GM19455 (cell line): ENCODE measurements around the gene NRP1.

Source experiments
- ATAC-seq: cut with Tn5 transposase; IDR thresholded peaks from one replicate; pipeline ENCODE4 v1.9.1; 2021; ENCODE audit not compliant: unreplicated experiment

The NRP1 gene

GRCh38 chr10:33192190-33192589, 142.3 kb downstream of the NRP1 start:
- ATAC-seq: no peak

DNA sequence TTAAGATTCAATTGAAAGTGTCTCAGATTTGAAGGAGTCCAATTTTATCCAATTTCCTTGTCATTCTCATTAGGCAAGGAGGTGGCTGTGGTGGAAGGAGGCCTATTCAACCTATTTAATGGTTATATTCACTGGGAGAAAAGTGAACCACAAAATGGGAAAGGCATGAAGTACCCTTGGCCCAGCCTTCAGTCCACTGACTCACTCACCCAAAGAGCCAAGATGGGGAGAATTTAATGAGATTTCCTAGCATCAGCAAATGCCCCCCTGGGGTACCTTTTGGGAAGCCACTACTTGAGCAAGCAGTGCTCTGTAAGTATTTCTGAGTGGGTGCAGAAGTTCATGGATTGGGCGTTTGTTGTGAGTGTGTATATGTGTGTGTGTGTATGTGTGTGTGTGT, 144.1 kb downstream of the NRP1 start:
- no peak for ATAC-seq

DNA sequence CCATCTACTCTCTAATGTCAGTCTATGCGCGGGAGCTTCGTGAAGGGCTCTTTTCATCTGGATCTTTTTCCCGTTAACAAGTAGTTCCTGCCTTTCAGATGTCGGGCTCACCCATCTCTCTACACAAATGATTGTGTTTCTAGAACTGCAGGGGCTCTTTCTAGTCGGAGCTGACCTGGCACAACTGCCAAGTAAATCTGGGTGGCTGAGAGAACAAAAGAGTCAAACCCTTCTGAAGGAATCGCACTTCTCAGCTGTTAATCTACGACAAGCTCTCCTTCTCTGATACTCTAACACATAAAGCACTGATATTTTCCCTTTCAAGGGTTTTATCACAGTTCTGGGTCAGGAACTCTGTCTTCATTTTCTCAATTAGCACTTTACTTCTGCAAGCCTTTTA, 144.7 kb downstream of the NRP1 start:
- ATAC-seq: no peak

- ATAC-seq: no peak
Observed at GRCh38 chr10:33189363-33189762, 145.1 kb downstream of the NRP1 start.

DNA sequence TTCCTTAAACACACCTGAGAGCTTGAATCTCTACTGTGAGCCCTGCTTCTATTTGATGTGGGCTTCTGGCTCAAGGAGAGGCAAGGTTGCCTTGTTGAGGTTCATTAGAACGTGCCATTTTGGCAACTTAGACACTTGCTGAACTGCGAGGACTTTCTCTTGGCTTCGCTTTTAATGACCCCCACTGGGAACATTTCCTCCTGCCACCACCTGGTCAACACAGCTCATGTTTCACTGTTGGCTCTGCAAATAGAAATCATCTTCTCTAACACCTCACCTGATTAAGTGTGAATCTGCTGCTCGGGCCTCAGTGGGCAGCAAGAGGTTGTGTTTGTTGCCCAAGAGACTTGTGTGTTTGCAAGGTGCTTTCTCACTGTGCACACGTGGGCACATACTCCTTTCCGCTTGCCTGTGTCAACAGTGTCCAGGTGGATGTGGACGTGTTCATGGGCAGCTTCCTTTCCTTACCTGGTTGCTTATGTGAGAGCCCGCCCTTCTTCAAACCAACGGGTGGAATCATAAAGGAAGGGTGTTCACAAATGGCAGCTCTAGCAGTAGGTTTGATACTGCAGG, 147.0 kb downstream of the NRP1 start:
- no peak for ATAC-seq

DNA sequence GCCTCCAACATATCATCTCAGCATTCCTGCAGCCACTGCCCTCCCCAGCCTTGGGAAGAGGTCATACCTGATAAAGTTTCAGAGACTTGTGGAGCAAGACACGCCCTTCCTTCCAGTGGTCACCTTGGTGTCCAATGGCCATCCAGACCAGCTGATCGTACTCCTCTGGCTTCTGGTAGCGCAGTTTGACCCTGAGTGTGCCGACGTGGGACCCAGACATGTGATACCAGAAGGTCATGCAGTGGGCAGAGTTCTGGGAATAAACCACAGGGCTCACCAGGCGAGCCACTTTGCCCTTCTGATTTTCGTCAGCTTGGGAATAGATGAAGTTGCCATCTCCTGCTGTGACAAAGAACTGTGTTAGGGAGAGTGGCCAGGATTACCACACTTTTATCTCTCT, 148.3 kb downstream of the NRP1 start:
- no peak for ATAC-seq

DNA sequence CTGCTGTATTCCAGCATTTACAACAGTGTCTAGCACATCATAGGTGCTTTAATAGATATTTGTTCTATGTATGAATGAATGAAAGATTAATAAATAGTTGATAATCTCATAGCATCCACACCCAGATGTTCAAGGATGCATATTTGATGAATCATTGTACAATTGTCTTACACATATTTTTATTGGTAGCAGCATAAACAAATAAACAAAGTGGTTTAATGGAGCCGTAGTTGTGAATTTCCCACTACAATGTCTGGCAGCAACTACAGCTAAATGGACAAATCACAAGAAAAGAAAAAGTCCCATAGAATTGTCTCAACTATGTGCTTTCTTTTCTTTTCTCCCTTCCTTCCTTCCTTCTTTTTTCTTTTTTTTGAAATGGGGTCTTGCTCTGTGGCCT, 150.8 kb downstream of the NRP1 start:
- ATAC-seq: no peak

- ATAC-seq: no peak
Observed at GRCh38 chr10:33180921-33181320, 153.5 kb downstream of the NRP1 start.

DNA sequence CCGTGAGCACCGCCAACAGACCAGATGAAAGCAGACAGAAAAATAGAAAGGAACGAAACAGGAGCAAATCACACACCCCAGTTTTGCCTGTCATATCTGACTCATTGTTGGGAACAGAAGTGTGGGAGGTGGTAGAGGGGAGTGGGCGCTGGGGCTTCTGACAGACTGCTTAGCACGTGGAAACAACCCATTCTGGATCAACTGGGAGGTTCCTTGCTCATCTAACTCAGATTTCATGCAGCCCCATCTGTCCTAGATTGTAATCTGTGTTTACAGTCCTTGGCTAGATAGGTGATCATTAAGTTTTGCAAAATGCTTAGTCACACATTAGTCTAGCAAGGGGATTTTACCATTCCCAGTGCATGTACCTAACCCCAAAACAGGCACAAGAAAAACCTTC, 154.1 kb downstream of the NRP1 start:
- ATAC-seq: no peak

DNA sequence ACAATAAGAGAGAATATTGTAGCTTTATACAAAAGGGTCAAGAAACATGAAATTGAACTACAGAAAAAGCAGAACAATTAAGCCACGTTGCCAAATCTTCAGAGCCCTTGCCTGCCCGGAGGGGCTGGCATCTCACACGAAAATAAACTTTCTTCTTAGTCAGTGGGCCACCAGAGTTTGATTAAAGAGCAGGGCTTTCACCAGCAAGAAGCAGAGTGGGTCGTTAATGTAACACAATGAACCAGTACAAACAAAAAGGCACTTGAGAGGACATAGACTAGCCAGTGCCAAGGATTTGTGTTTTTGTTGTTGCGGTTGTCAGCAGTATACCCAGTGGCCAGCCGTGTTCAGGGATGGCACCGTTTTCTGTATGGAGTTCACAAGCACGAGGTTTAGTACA, 155.4 kb downstream of the NRP1 start:
- ATAC-seq: no peak

DNA sequence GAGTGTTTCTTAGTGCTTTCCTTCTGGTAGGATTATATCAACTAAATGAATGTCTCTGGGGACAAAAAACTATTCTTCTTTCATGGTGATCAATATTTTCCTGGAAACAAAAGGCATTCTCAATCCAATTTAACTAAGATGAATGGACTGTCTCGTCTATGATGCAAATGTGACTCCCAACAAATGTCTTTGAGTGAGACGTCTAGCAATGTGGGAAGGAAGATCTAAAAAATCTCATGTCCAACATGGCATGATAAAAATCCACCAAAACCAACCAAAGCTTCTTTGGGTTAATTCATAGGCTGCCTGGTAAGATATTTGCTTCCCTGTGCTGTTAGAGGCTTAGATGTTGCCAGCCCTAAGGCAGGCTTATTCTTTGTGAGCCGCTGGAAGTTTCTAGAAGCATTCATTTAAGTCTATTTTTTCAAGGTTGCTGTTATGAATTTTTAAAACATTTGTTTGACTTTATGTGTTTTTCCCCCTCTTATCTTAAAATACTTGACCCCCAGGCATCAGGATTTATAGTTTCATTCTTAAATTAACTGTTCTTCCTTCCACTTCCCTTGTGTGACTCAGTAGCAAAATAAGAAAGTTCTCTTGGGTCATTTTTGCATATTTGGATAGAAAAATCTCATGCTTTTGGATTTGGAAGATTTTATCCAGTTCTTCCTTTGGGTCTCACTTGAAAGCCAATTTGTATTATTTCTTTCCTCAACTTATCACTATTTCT, 156.3 kb downstream of the NRP1 start:
- no peak for ATAC-seq

DNA sequence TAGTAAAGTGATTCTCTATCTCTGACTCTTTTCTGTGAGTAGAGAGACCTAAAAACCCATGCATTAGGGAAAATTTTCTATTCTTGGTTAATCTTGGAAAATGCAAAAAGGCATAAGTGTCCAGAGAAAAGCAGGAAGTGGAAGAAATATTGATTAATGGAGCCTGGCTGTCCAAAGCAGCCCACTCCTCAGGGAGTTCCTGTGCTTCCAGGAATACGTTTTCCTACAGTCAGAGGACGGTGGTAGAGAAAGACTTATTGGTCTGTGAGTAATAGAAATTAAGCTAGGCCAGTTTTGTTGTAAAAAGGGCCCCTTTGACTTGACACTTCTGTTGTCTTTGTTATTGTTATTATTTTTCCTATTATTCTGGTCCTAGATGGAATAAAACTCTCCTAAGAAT, 157.8 kb downstream of the NRP1 start:
- ATAC-seq: no peak

DNA sequence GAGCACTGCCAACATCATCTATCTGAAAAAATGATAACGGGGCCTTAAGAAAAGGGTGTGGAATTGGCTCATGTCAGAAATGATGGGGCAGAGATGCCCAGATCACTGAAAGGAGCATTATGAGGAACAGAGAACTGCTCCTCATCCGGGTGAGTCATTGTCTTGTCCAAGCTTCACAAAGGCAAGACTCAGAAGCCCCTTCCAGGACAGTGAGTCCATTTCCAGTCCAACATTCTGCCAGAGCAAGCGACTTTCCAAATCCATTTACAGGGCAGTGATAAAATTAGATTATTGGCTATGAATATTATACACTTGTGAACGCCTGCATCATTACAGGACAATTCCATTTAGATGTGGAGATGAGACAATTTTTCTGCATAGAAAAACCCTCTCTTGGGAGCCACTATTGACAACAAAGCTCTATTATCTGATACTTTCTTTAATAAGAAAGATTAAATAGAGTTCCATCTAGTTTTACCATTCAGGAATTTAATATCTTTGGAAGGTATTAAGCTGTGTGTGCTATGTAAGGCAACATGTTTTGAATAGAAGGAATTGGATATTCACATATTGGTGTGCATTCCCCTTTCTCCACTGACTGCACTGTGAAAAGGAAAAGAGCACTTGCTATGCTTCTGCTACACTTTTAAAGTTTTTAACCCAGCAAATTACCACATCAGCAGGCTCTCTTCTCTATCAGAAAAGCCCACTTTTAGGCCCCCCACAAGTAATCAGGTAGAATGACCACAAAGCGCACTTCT, 159.6 kb downstream of the NRP1 start:
- ATAC-seq: no peak

- no peak for ATAC-seq
Observed at GRCh38 chr10:33165911-33166310, 168.6 kb downstream of the NRP1 start.

GRCh38 chr10:33164060-33164709, 170.3 kb downstream of the NRP1 start:
- no peak for ATAC-seq

- ATAC-seq: no peak
Observed at GRCh38 chr10:33162248-33162575, 172.3 kb downstream of the NRP1 start.

DNA sequence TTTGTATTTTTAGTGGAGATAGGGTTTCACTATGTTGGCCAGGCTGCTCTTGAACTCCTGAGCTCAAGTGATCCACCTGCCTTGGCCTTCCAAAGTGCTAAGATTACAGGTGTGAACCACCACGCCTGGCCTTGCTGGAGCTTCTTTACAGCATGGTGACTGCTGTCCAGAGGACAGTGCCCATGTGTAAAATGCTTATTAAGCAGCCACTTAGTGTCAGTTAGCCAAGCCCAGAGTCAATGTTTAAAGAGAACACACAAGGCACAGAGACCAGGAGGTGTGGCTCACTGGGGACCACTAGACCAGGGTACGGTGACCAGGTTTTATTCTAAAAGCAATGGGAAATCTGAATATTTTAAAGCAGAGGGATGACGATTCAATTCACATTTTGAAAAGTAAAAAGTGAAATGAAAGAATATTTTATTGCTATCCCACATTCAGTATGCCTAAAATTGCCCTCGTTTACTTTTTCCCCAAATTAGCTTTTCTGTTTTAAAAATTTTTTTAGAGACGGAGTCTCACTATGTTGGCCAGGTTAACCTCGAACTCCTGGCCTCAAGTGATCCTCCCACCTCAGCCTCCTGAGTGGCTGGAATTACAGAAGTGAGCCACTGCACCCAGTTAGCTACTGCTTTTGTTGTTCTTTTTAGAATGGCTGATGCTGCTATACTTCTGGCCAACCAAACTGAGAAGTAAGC, 172.8 kb downstream of the NRP1 start:
- no peak for ATAC-seq

GRCh38 chr10:33160151-33160550, 174.3 kb downstream of the NRP1 start:
- no peak for ATAC-seq

DNA sequence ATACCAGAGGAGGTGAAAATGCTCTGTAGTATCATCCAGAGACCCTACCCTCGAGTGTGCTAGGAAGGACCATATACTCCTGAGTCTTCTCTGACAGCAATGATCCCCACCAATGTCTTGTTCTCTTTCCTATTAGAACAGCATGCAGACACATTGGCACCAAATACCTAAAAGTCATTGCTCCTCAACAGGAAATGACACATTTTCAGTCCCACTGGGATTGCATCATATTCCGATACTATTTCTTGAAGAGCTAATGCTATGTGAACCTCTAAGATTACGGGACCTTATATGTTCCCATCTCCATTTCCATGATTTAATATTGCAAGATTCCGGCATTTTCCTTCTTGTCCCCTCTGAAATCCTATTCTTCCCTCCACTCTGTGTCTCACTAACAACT, 177.4 kb downstream of the NRP1 start:
- ATAC-seq: no peak

DNA sequence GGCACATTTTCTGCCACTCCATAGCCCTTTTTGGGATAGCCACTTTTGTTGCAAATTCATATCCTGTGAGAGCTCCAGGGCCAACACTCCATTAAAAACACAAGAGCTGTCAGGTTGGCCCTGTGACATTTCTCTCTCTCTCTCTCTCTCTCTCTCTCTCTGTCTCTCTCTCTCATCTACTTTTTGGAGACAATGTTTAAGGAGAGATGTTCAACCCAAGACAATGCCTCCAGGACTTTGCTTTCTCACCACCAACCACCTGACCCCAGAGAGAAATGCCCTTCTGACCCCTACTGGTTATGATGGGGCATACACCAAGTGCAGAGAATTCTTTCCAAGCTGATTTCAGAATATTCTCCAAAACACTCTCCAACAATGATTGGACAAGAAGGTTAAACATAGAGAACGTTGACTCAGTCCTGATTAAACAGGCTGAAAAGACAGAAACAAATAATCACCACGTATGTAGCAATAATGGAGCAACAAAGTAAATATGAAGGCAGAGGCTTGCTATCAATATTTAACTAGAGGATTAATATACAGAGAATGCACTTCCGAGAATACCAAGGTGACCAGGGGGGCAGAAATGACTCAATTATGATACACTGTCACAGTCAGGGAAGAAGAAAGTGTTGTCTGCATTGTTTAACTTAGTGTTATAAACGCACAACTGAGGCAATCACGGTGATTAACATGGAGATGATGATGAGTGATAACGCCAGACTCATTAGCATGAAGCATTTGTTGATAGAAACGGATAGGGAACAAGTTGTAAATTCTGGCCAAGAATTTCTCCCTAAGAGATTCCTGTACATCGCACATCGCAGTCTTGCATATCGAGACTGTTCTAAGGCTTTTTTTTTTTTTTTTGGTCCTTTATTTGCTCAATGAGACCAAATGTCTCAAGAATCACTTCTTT, 178.5 kb downstream of the NRP1 start:
- peak; percentile 62 for ATAC-seq
